Activated gamma-delta T cell (primary cell): Measurements from ENCODE around the gene AQP9.

ENCODE experiments used
- DNase-seq: peaks from one replicate; lab custom pipeline; 2025; lab: John Stamatoyannopoulos, UW

Gene AQP9

GRCh38 chr15:58139989-58140522 lies 1.9 kb downstream of the AQP9 start:
- no peak for DNase-seq

GRCh38 chr15:58141894-58142293 lies 3.7 kb downstream of the AQP9 start:
- no peak for DNase-seq

GRCh38 chr15:58142827-58143461 lies 4.8 kb downstream of the AQP9 start:
- DNase-seq, result no peak

- DNase-seq, result no peak
These were observed 7.4 kb downstream of the AQP9 start for GRCh38 chr15:58145606-58146005.

- no peak for DNase-seq
These were observed 8.0 kb downstream of the AQP9 start for GRCh38 chr15:58146211-58146610.

GRCh38 chr15:58146749-58147148 lies 8.6 kb downstream of the AQP9 start:
- DNase-seq, result no peak

- no peak for DNase-seq
These were observed 9.0 kb downstream of the AQP9 start for GRCh38 chr15:58147171-58147611.

- no peak for DNase-seq
These were observed 9.9 kb downstream of the AQP9 start for GRCh38 chr15:58148120-58148519.

GRCh38 chr15:58148633-58149445 lies 10.7 kb downstream of the AQP9 start:
- DNase-seq, result no peak

GRCh38 chr15:58154769-58155168 lies 16.6 kb downstream of the AQP9 start:
- no peak for DNase-seq

GRCh38 chr15:58159827-58160386 lies 21.7 kb downstream of the AQP9 start:
- DNase-seq, result no peak

GRCh38 chr15:58161436-58161930 lies 23.3 kb downstream of the AQP9 start:
- no peak for DNase-seq

- no peak for DNase-seq
These were observed 25.8 kb downstream of the AQP9 start for GRCh38 chr15:58163985-58164384.

GRCh38 chr15:58164926-58165325 lies 26.7 kb downstream of the AQP9 start:
- no peak for DNase-seq

GRCh38 chr15:58165661-58166060 lies 27.5 kb downstream of the AQP9 start:
- DNase-seq, result no peak

- no peak for DNase-seq
These were observed 29.0 kb downstream of the AQP9 start for GRCh38 chr15:58167095-58167691.

GRCh38 chr15:58169934-58170333 lies 31.8 kb downstream of the AQP9 start:
- no peak for DNase-seq

GRCh38 chr15:58171476-58172061 lies 33.4 kb downstream of the AQP9 start:
- no peak for DNase-seq

GRCh38 chr15:58174709-58175108 lies 36.5 kb downstream of the AQP9 start:
- no peak for DNase-seq

- DNase-seq, result no peak
These were observed 37.8 kb downstream of the AQP9 start for GRCh38 chr15:58175955-58176354.

GRCh38 chr15:58178668-58179067 lies 40.5 kb downstream of the AQP9 start:
- no peak for DNase-seq

GRCh38 chr15:58179206-58179605 lies 41.0 kb downstream of the AQP9 start:
- no peak for DNase-seq
